ENCODE measurements around the gene ARPP19.

GRCh38 chr15:52521682-52522081, 47.1 kb downstream of the ARPP19 start:
- no peak for TF ChIP-seq POLR2A (IDR thresholded peaks at IDR 0.05)
- no peak for TF ChIP-seq CTCF (IDR thresholded peaks at IDR 0.05)
